HG03060 (cell line): Measurements from ENCODE around the gene SLC29A1.

Experiments used
- ATAC-seq: cut with Tn5 transposase; IDR thresholded peaks from one replicate; pipeline ENCODE4 v1.9.1; 2021; ENCODE audit warnings: low read depth, moderate number of reproducible peaks; ENCODE audit not compliant: unreplicated experiment

Gene SLC29A1

DNA sequence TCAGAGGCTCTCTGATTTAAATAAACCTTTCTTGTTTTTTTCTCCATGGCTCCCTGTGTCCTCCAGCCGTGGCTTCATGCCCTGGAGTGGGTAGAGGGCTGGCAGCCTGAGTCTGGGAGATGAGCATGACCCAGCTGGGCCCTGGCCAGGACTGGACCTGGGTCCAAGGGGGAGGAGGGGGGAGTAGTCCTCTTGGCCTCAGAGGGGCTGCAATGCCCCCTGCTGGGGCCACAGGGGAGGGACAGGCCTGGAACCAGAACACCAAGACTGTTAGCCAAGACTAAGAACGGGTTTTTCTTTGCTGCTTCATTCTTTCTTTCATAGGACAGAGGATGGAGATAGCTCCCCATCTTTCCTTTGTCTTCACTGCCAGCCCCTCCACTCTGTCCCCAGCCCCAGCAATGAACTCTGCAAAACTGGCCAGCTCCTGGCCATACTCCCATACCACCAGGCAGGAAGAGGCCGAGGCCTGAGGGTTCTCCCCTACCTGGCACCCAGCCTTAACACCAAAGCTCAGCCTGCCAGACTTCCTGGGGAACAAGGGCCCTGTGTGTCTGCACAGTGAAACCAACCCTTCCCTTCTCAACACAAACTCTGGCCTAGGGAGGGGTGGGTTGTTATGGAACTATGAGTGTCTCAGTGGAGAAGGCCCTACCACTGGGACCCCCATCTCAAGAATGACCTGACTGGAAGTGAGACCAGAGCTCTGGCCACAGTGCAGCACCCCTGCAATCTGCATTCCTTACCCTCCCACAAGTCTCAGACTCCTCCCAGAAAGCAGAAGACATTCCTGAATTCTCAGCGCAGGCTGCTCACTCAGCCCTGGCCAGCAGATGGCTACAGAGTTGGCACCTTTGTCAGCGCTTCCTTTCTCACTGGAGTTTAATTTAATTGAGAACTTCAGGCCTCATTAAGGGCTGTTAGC, 11.0 kb downstream of the SLC29A1 start:
- no peak for ATAC-seq

GRCh38 chr6:44235269-44235668, 11.9 kb downstream of the SLC29A1 start:
- ATAC-seq: no peak

- no peak for ATAC-seq
These were observed 12.6 kb downstream of the SLC29A1 start for GRCh38 chr6:44235891-44236516.

GRCh38 chr6:44237021-44237812, 13.8 kb downstream of the SLC29A1 start:
- peak; percentile 44 for ATAC-seq

DNA sequence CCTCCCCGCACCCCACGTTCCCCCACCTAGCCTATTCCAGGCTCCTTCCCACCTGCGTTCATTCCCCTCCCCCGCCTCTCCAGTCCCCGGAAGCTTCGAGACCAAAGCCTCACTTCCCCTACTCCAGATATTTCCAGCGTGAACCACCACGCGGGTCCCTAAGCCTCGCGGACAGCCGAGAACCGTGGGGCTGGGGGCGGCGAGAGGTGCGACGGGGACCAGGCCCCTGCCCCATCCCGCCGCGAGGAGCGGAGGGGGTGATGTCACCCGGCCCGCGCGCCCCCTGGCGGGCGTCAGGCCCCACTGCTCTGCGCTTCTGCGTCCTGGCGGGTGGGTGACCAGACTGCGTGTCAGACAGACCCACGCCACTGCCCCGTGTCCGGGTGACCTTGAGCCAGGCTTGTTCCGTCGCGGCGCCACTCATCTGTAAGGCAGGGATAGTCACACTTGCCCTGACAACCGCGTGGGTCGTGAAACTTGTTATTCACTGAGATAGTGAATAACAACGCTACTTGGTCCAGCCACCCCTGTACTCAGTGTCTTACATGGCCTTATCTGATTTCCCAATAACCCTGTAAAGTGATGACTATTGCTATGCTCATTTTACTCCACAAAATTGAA, 14.5 kb downstream of the SLC29A1 start:
- peak; percentile 39 for ATAC-seq

DNA sequence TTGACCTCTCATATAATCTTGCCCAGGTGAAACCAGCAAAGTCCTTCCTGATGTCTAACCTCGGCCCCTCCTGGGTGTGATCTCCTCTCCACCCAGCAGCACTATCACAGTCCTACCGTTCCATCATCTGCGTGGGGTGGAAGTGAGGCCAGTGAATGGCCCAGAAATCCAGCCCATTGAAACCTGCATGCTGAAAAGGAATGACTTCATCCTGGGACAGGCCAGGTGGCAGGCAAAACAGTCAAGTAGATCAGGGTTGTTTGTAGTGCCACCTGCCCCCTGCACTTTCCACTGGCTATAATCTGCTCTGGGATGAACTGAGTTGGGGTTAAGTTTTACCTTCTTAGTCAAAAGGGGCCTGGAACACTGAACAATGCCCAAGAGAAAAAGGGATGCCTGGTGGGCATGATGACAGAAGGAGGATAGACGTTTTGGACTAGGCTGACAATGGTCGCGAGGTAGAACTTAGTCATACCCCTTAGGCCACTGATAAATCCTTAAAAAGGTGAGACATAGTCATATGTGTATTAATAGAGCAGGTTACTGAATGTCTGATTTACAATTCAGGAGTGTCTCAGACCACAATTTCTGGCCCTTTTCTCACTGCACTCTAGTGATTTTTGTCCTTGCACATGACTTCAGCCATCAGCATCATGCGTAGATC, 15.4 kb downstream of the SLC29A1 start:
- no peak for ATAC-seq

- no peak for ATAC-seq
These were observed 19.9 kb downstream of the SLC29A1 start for GRCh38 chr6:44243345-44243744.

DNA sequence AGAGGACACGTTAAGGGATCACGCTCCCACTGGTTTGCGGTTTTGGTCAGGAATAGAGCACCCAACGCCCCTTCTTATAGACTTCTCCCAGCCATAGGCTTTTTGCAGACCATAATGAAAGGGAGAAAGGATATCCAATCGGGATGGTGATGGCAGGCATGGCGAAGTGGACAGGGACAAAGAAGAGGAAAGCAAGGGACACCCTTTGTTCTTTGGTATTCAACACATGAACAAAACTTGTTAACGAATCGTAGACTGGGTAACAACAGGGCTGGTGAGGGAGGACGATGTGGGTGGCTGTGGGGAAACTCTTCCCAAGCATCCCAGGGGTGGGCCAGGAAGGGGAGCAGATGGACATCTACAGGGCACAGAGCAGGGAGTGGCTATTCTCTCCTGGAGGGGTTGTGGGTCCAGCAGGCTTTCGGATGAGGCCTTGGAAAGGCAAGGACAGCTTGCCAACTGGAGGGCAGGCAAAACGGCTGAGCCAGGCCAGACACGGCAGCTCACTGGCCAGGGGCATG, 22.1 kb downstream of the SLC29A1 start:
- ATAC-seq: no peak

GRCh38 chr6:44245912-44246662, 22.7 kb downstream of the SLC29A1 start:
- ATAC-seq: peak; percentile 30

- ATAC-seq: peak; percentile 60
These were observed 23.4 kb downstream of the SLC29A1 start, which contains the start of gene HSP90AB1 for GRCh38 chr6:44246663-44247337. TSS of gene HSP90AB1 (plus strand) at chr6:44247101. CDS start at chr6:44248630, 1,529 bp downstream.

GRCh38 chr6:44247338-44248302, 24.2 kb downstream of the SLC29A1 start:
- ATAC-seq: no peak

DNA sequence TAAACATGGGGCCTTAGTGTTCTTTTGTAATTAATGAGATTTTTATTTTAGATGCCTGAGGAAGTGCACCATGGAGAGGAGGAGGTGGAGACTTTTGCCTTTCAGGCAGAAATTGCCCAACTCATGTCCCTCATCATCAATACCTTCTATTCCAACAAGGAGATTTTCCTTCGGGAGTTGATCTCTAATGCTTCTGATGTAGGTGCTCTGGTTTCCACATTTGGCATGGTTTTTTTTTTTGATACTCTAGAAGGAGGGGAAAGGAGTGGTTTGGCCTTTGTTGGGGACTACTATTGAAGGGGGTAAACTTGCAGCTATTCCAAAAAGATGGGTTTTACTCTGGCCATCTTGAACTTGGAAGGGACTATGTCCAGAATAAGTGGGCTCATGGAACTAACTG, 25.2 kb downstream of the SLC29A1 start:
- no peak for ATAC-seq

DNA sequence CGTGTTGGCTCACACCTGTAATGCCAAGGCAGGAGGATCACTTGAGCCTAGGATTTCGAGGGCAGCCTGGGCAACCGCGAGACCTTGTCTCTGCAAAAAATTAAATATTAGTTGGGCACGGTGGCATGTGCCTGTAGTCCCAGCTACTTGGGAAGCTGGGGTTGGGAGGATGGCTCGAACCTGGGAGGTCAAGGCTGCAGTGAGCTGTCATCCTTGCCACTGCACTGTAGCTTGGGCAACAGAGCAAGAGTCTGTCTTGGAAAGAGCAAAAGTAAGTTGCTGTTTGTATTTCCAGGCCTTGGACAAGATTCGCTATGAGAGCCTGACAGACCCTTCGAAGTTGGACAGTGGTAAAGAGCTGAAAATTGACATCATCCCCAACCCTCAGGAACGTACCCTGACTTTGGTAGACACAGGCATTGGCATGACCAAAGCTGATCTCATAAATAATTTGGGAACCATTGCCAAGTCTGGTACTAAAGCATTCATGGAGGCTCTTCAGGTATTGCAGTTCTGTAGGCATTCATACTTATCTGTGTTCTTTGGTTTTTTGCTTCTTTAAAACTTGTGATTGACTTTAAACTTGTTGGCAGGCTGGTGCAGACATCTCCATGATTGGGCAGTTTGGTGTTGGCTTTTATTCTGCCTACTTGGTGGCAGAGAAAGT, 25.8 kb downstream of the SLC29A1 start:
- no peak for ATAC-seq

DNA sequence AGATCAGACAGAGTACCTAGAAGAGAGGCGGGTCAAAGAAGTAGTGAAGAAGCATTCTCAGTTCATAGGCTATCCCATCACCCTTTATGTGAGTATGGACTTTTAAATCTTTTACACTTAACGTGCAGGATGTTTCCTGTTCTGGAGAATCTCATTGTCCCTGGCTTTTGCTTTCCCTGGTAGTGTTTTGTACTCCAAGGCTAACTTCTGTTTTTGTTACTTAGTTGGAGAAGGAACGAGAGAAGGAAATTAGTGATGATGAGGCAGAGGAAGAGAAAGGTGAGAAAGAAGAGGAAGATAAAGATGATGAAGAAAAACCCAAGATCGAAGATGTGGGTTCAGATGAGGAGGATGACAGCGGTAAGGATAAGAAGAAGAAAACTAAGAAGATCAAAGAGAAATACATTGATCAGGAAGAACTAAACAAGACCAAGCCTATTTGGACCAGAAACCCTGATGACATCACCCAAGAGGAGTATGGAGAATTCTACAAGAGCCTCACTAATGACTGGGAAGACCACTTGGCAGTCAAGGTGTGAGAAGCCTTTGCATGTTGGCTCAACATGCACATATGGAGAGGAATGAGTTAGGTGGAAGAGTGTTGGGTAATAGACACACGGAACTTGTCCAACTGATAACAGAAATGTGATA, 26.8 kb downstream of the SLC29A1 start:
- no peak for ATAC-seq

- no peak for ATAC-seq
These were observed 27.3 kb downstream of the SLC29A1 start for GRCh38 chr6:44250718-44251123.
